ENCODE results near the gene C11orf87. TPM values are rescaled to one million over a fixed set of nuclear protein-coding genes. Genes with fewer than 3 reads are reported as not detected.
A peak's percentile ranks its signal among the peaks of the same experiment; 100 is the strongest.

C11orf87 gene
- total and polyA plus RNA-seq, 2 of the 8 experiments (the other 6 are each of a cell fraction or from before 2014, with no cell fraction given), result 0.22 to 0.32 TPM

GRCh38 chr11:109425554-109425953 lies 3.6 kb downstream of the C11orf87 start:
- Histone ChIP-seq H2BK15ac (ENCODE audit: low read length) (no peak overlapping the region), H4K5ac (ENCODE audit: insufficient read length, low read depth, low read length) (no peak overlapping the region), H3K4me2 (ENCODE audit: insufficient read depth in 1 of 2, low read depth in 2 of 2, low read length in 2 of 2) (no peak overlapping the region), H2BK5ac (ENCODE audit: low read depth, low read length) (no peak overlapping the region), H3K56ac (replicated peaks; ENCODE audit: insufficient read length, low read depth, low read length) (no peak overlapping the region), H3K9me3 (ENCODE audit: insufficient read depth in 2 of 2, low read depth in 1 of 2, low read length in 1 of 2) (no peaks in the 10 kb centered on the region), H3K4me3 (ENCODE audit: extremely low read depth in 1 of 4, insufficient read depth in 2 of 4, low read depth in 3 of 4, low read length in 4 of 4) (no peak overlapping the region), H2BK20ac (ENCODE audit: low read length) (no peak overlapping the region), H3K27me3 (replicated peaks in 1 of 4; ENCODE audit: control insufficient read depth in 3 of 4, extremely low read depth in 1 of 4, insufficient read depth in 3 of 4, low read length in 3 of 4) (peaks cover 15 to 34% (median 30%) of the 10 kb centered on the region in 4 experiments), H2AFZ (ENCODE audit: low read length) (no peak overlapping the region), H3K27ac (ENCODE audit: low read depth, low read length) (no peak overlapping the region), H3K14ac (ENCODE audit: insufficient read length) (no peak overlapping the region), H3K4ac (replicated peaks; ENCODE audit: insufficient read length, low read depth, low read length) (no peak overlapping the region), H2BK120ac (replicated peaks; ENCODE audit: low read depth, low read length) (no peak overlapping the region), H4K20me1 (replicated peaks in 1 of 2; ENCODE audit: control insufficient read depth in 1 of 2, insufficient read depth in 2 of 2, low read length in 2 of 2) (peaks cover 0 to 4% of the 10 kb centered on the region in 2 experiments), H2AK5ac (ENCODE audit: low read depth, low read length) (no peak overlapping the region), H4K91ac (replicated peaks; ENCODE audit: insufficient read length, low read length) (no peak overlapping the region), H3K9ac (replicated peaks in 1 of 4; ENCODE audit: extremely low read depth in 1 of 4, low read depth in 3 of 4, low read length in 3 of 4) (no peak overlapping the region), H3K23ac (ENCODE audit: insufficient read length) (no peak overlapping the region), H3K23me2 (ENCODE audit: low read depth, low read length) (peaks cover 16% of the 10 kb centered on the region), H3K79me1 (ENCODE audit: low read depth, low read length) (no peaks in the 10 kb centered on the region), H3K79me2 (ENCODE audit: control insufficient read depth in 1 of 2, insufficient read depth in 2 of 2, low read length in 2 of 2) (no peaks in the 10 kb centered on the region), H2BK12ac (ENCODE audit: low read depth, low read length) (no peak overlapping the region), H3K36me3 (ENCODE audit: control insufficient read depth in 2 of 4, insufficient read depth in 4 of 4, low read length in 3 of 4) (no peaks in the 10 kb centered on the region), H4K8ac (ENCODE audit: extremely low read depth, insufficient read depth, low read length) (no peak overlapping the region), H3K4me1 (replicated peaks in 1 of 4; ENCODE audit: control insufficient read depth in 3 of 4, insufficient read depth in 4 of 4, low read length in 3 of 4) (peaks cover 0 to 11% (median 6%) of the 10 kb centered on the region in 4 experiments; a peak in 5 of 7 replicates), H3K18ac (ENCODE audit: extremely low read depth, low read length) (no peak overlapping the region)
- no peak for FAIRE-seq
- CTCF ChIA-PET (ENCODE audit: partially characterized antibody), result interaction anchor here (0.6 to 5.2 kb wide), 17 partner anchors 8 to 279 kb away, joined by 3 to 41 read pairs (median 5); no protein-coding TSS in a partner anchor
- TF ChIP-seq CTCF (IDR thresholded peaks at IDR 0.05; ENCODE audit: control extremely low read depth in 1 of 3, insufficient read depth in 1 of 3, low read depth in 1 of 3, low read length in 3 of 3) (peak in 1 of 3 experiments; percentile 17; a peak in 1 of 4 replicates), RAD21 (IDR thresholded peaks at IDR 0.05 in 1 of 2, conservative IDR thresholded peaks at IDR 0.05 in 1 of 2; ENCODE audit: low read depth in 2 of 2, low read length in 2 of 2) (peak; percentile 13 to 37; a peak in 3 of 4 replicates), ASH2L (IDR thresholded peaks at IDR 0.05; ENCODE audit: low read length) (no peak)
- WGBS, 2 experiments (ENCODE audit: extremely low coverage in 1 of 2, insufficient coverage in 1 of 2, insufficient read length in 1 of 2, insufficient replicate concordance in 2 of 2, low coverage in 1 of 2, low lambda C conversion rate in 2 of 2, missing lambda C conversion rate in 1 of 2), result 65% methylated on average over 2 of the region's 2 CpGs; no CpG with 5 or more reads in 1 of the 2 experiments
- POLR2A ChIA-PET (ENCODE audit: partially characterized antibody), result no interaction called here
- no peak for DNase-seq (ENCODE audit: low read depth in 1 of 2, low spot score in 2 of 2)

Measured in H1 (cell line).